Calu3 (cell line): ENCODE results near the gene ASIC5. TPM values are rescaled to one million over a fixed set of nuclear protein-coding genes. Genes with fewer than 3 reads are reported as not detected.

ENCODE experiments used
- BruUV-seq: library from RNA; stranded (reverse); fragments of 400-500 nt; replicated peaks from 2 replicates; lab custom pipeline; 2021; lab: Mats Ljungman, UMichigan
- CTCF ChIA-PET: fragments of 300-600 bp; sonication (Branson Sonifier 250); formaldehyde crosslinking; loops from one replicate; lab custom pipeline; 2022; ENCODE audit warnings: antibody characterized with exemption; lab: Charles Lee
- DNase-seq: peaks from one replicate; pipeline ENCODE4 v3.0.0; 2022
- H3K27ac Mint-ChIP-seq: one replicate; pipeline ENCODE4 v1.8.0; 2022; ENCODE audit warnings: mixed read lengths; ENCODE audit not compliant: unreplicated experiment
- H3K27me3 Mint-ChIP-seq: one replicate; pipeline ENCODE4 v1.8.0; 2022; ENCODE audit warnings: mixed read lengths; ENCODE audit not compliant: unreplicated experiment
- H3K36me3 Mint-ChIP-seq: one replicate; pipeline ENCODE4 v1.8.0; 2022; ENCODE audit warnings: mild to moderate bottlenecking, moderate library complexity, mixed read lengths; ENCODE audit not compliant: insufficient read depth, unreplicated experiment
- H3K4me1 Mint-ChIP-seq: one replicate; pipeline ENCODE4 v1.8.0; 2022; ENCODE audit warnings: mild to moderate bottlenecking, low read depth, mixed read lengths; ENCODE audit not compliant: unreplicated experiment
- H3K4me3 Mint-ChIP-seq: one replicate; pipeline ENCODE4 v1.8.0; 2022; ENCODE audit warnings: mild to moderate bottlenecking, low read depth, moderate library complexity, mixed read lengths; ENCODE audit not compliant: unreplicated experiment
- H3K9me3 Mint-ChIP-seq: one replicate; pipeline ENCODE4 v1.8.0; 2022; ENCODE audit warnings: low read depth, mixed read lengths; ENCODE audit not compliant: unreplicated experiment
- intact Hi-C: fragments of 100-400 bp; cut with micrococcal nuclease; formaldehyde crosslinking; loops from one replicate; pipeline ENCODE4 v1.10.0; 2022; ENCODE audit not compliant: unreplicated experiment
- total RNA-seq: library from RNA; stranded (reverse); gene quantifications from 2 replicates; pipeline ENCODE4 v1.2.3, GENCODE V29; 2022
- TF ChIP-seq, protein P1 (sequence below): fragments of 200-600 bp; IDR thresholded peaks from one replicate; pipeline ENCODE4 v1.8.0; 2022; ENCODE audit warnings: antibody characterized with exemption; ENCODE audit not compliant: unreplicated experiment

The ASIC5 gene
- total RNA-seq, 1 experiment from 2014 or later = not detected

DNA sequence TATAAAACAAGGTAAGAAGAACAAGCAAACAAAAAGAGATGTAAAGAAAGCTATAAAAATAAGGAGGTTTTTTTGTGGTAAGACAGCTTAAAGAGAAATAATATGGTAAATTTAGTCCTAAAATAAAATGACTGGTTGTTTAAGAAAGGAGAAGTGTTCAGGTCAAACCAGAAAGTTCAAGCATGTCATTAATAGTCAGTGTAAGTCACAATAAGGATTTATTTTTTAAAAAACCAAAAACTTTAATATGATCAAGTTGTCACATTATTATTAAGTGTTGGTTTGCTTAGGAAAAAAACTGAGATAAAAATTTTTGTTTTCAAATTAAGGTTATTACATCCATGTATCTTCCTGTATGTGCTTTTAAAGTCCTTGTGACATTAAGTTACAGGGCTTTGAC is 19.1 kb downstream of the ASIC5 start:
- no peaks in the 10 kb centered on the region for H3K9me3 Mint-ChIP-seq
- no peak overlapping the region for H3K27ac Mint-ChIP-seq
- CTCF ChIA-PET = no interaction called here
- BruUV-seq = no TSS peak
- no peaks in the 10 kb centered on the region for H3K36me3 Mint-ChIP-seq
- intact Hi-C loops = no loop called here
- no peaks in the 10 kb centered on the region for H3K27me3 Mint-ChIP-seq
- no peak overlapping the region for H3K4me3 Mint-ChIP-seq
- TF ChIP-seq, protein P1, sequence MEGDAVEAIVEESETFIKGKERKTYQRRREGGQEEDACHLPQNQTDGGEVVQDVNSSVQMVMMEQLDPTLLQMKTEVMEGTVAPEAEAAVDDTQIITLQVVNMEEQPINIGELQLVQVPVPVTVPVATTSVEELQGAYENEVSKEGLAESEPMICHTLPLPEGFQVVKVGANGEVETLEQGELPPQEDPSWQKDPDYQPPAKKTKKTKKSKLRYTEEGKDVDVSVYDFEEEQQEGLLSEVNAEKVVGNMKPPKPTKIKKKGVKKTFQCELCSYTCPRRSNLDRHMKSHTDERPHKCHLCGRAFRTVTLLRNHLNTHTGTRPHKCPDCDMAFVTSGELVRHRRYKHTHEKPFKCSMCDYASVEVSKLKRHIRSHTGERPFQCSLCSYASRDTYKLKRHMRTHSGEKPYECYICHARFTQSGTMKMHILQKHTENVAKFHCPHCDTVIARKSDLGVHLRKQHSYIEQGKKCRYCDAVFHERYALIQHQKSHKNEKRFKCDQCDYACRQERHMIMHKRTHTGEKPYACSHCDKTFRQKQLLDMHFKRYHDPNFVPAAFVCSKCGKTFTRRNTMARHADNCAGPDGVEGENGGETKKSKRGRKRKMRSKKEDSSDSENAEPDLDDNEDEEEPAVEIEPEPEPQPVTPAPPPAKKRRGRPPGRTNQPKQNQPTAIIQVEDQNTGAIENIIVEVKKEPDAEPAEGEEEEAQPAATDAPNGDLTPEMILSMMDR = no peak
- DNase-seq = no peak
- no peaks in the 10 kb centered on the region for H3K4me1 Mint-ChIP-seq

DNA sequence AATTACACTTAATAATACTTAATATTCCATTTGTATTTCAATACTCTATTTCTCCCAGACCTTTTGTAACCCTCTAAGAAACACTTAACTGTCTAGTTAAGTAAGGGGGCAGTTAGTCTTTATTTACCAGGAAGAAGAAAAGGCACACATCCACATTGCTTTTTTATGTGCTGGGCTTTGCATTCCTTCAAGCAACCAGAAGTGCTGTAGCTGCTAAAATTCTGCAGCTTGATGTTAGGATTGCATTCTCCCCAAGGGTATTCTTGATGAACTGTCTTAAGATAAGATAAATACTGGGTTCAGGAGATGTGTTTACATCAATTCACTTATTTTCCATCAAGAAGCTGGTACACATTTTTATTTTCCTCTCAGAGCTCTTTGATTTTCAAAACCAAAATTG is 24.0 kb downstream of the ASIC5 start:
- H3K27ac Mint-ChIP-seq = no peak overlapping the region
- CTCF ChIA-PET = no interaction called here
- no peaks in the 10 kb centered on the region for H3K27me3 Mint-ChIP-seq
- no peaks in the 10 kb centered on the region for H3K9me3 Mint-ChIP-seq
- no peak for DNase-seq
- intact Hi-C loops = no loop called here
- TF ChIP-seq, protein P1 = no peak
- H3K36me3 Mint-ChIP-seq = no peaks in the 10 kb centered on the region
- no peaks in the 10 kb centered on the region for H3K4me1 Mint-ChIP-seq
- no peak overlapping the region for H3K4me3 Mint-ChIP-seq
- BruUV-seq = no TSS peak

DNA sequence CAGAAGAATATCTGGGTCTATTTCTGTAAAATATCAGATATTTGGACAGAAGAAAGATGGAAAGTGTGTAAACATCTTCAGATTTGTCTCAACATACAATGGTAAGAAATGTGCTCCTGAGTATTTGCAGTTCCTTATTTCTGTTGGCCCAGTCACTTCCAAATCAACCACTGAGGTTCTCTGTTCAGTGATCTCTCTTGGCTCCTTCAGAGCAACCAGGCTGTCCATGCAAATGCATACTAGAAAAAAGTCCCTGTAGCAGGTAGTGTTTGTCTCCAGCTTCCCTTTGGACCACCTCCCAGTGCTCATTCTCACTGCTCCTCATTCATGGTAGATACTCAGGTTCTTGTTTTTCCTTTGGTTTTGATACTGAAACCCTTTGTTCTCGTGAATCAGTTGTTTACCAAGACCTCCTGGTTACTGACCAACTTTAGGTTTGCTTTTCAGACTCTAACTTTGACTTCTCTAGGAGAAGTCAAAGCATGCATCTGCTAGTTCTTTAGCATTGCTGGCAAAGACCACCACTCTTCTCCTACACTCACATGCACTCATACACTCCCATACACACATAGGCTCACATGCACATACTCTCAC is 28.8 kb downstream of the ASIC5 start:
- Mint-ChIP-seq H3K4me3 (no peak overlapping the region), H3K36me3 (no peaks in the 10 kb centered on the region), H3K27ac (no peak overlapping the region), H3K4me1 (no peaks in the 10 kb centered on the region), H3K27me3 (no peaks in the 10 kb centered on the region), H3K9me3 (no peaks in the 10 kb centered on the region)
- DNase-seq = no peak
- CTCF ChIA-PET = no interaction called here
- BruUV-seq = no TSS peak
- intact Hi-C loops = no loop called here
- TF ChIP-seq, protein P1 = no peak

DNA sequence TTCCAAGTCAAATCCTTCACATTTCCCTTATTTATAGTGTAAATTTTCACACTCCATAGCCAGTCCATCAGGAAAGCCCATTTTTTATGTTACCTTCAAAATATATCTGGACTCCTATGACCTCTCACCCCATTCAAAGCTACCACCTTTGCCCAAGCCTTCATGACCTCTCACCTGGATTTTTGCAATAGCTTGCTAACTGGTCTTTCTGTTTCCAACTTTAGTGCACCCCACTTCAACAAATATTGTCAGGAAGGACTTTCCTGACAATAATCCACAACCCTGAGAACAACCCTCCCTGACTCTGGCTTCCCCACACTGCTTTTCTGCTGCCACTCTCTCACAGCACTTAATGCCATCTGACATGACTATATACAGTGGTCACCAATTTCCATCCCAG is 33.4 kb downstream of the ASIC5 start:
- H3K9me3 Mint-ChIP-seq = no peaks in the 10 kb centered on the region
- H3K4me3 Mint-ChIP-seq = no peak overlapping the region
- H3K36me3 Mint-ChIP-seq = no peaks in the 10 kb centered on the region
- intact Hi-C loops = no loop called here
- H3K27ac Mint-ChIP-seq = no peak overlapping the region
- no peaks in the 10 kb centered on the region for H3K27me3 Mint-ChIP-seq
- no peak for DNase-seq
- CTCF ChIA-PET = no interaction called here
- no TSS peak for BruUV-seq
- TF ChIP-seq, protein P1 = no peak
- H3K4me1 Mint-ChIP-seq = no peaks in the 10 kb centered on the region
